ENCODE results near the gene GTF3C6.
"Not testable (repeated sequence)": the region's sequence is repeated elsewhere in the genome, so short reads cannot be mapped to it uniquely, and the experiment has no call there.

GTF3C6 gene

GRCh38 chr6:111002350-111002749, 43.8 kb downstream of the GTF3C6 start:
- TF ChIP-seq CTCF (IDR thresholded peaks at IDR 0.05; ENCODE audit: low read depth, low read length) = no peak
- no peak overlapping the region for H3K4me3 ChIP-seq (ENCODE audit: low read depth, low read length)

- TF ChIP-seq CTCF (IDR thresholded peaks at IDR 0.05; ENCODE audit: low read depth, low read length) = peak; percentile 44; the same call in 1 of the 2 replicates
- no peak overlapping the region for H3K4me3 ChIP-seq (ENCODE audit: low read depth, low read length)
Measured at GRCh38 chr6:111011360-111012142, 53.0 kb downstream of the GTF3C6 start.

- no peak for TF ChIP-seq CTCF (IDR thresholded peaks at IDR 0.05; ENCODE audit: low read depth, low read length)
Measured at GRCh38 chr6:111012143-111012452, 53.6 kb downstream of the GTF3C6 start.

DNA sequence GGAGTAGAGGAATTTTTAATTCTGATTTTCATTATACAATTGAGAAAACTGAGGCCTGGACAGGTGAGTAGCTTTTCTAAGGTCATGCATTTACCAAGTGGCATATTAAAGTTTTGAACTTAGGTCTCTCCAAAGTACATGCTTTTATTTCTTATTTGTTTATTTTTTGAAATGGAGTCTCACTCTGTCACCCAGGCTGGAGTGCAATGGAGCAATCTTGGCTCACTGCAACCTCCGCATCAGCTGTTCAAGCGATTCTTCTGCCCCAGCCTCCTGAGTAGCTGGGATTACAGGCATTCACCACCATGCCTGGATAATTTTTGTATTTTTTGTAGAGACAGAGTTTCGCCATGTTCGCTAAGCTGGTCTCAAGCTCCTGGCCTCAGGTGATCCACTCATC, 54.0 kb downstream of the GTF3C6 start:
- H3K4me3 ChIP-seq (ENCODE audit: low read depth, low read length) = not testable (repeated sequence)

More at GRCh38 chr6:111012143-111012452, 53.6 kb downstream of the GTF3C6 start:
- no peak overlapping the region for H3K4me3 ChIP-seq (ENCODE audit: low read depth, low read length)

GRCh38 chr6:111013144-111013915, 54.8 kb downstream of the GTF3C6 start:
- TF ChIP-seq CTCF (IDR thresholded peaks at IDR 0.05; ENCODE audit: low read depth, low read length) = no peak
- H3K4me3 ChIP-seq (ENCODE audit: low read depth, low read length) = no peak overlapping the region

DNA sequence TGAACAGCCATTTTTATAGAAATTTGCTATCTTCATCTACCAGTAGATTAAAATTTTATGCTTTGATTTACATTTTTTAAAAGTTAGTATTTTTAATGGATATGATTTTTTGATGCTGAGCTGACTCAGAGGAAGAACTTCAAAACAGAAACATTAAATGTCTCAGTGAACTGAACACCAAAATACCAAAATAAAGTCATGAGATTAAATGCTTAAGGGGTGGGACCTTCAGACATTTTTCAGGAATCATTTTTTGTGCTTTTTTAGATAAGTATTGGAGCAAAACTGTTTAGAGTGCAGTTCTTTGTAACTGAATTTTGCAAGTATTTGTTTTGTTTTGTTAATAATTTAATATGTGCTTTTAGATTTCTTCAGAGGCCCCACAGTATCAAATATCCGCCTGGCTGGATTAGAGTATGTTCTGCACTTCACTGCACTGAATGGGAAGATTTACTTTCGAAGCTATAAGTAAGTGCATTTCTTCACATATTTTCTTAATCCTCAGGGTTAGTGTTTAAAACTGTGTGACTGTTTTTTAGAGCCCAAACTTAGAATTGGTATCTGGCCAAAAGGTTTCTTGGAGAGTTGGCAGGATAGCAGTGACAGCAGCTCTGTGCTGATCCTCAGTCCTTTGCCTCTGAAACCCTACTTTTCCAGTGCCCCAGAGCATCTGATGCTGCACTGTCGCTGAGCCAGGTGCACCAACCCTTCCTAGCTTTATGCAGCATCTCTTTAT, 57.1 kb downstream of the GTF3C6 start:
- no peak overlapping the region for H3K4me3 ChIP-seq (ENCODE audit: low read depth, low read length)
- no peak for TF ChIP-seq CTCF (IDR thresholded peaks at IDR 0.05; ENCODE audit: low read depth, low read length)

- not testable (repeated sequence) for H3K4me3 ChIP-seq (ENCODE audit: low read depth, low read length)
Measured at GRCh38 chr6:111017241-111017640, 58.7 kb downstream of the GTF3C6 start.
